ENCODE results near the gene GPR150. TPM values are rescaled to one million over a fixed set of nuclear protein-coding genes. Genes with fewer than 3 reads are reported as not detected.

The GPR150 gene
- 0.30 and 0.32 TPM in 2 replicates for total RNA-seq

GRCh38 chr5:95620030-95620869 is at the start of gene GPR150:
GPR150 (plus strand) TSS chr5:95620087; CDS start chr5:95620276, 189 bp downstream.

GRCh38 chr5:95646569-95647431 is 26.9 kb downstream of the GPR150 start, which contains the start of gene RFESD:
RFESD (plus strand) TSS chr5:95646777; CDS start chr5:95652272, 5,495 bp downstream.

Other genes starting within 250 kb of the GPR150 start
- not detected in 2 replicates for gene FAM81B, start 228.7 kb upstream of the GPR150 start, total RNA-seq
- gene SKIC3, start 65.1 kb upstream of the GPR150 start, total RNA-seq = 123 and 134 TPM in 2 replicates
- gene ARSK, start 65.0 kb upstream of the GPR150 start, total RNA-seq = 5.5 and 7.1 TPM in 2 replicates
- 1.2 and 1.3 TPM in 2 replicates for gene RFESD, start 26.7 kb downstream of the GPR150 start, total RNA-seq
- gene SPATA9, start 62.9 kb downstream of the GPR150 start, total RNA-seq = under 0.01 TPM in 1 of 2 replicates, not detected in the other
- 67.3 and 72.4 TPM in 2 replicates for gene RHOBTB3, start 111.2 kb downstream of the GPR150 start, total RNA-seq
- 9.7 and 19.6 TPM in 2 replicates for gene GLRX, start 202.6 kb downstream of the GPR150 start, total RNA-seq

Data from epithelial cell of umbilical artery (primary cell).